Transverse colon (tissue), 4 donors: Measurements from ENCODE around the gene EDN3. TPM values are rescaled to one million over a fixed set of nuclear protein-coding genes. Genes with fewer than 3 reads are reported as not detected.

ENCODE experiments used
- DNase-seq: peaks from one replicate; pipeline ENCODE4 v3.0.0-alpha.2; 2019
- H3K27ac ChIP-seq, 4 donors: fragments of 200-600 bp; sonication (generic); 2 replicates each; pipeline ENCODE4 v1.5.1; 2016 to 2018; ENCODE audit warnings: inconsistent platforms in 4 of 4
- H3K27me3 ChIP-seq: fragments of 200-600 bp; sonication (generic); 2 replicates; pipeline ENCODE4 v1.5.1; 2017; ENCODE audit warnings: inconsistent platforms
- H3K36me3 ChIP-seq, 4 donors: fragments of 200-600 bp; sonication (generic); 2 replicates each; pipeline ENCODE4 v1.5.1; 2017 to 2019; ENCODE audit warnings: inconsistent platforms in 4 of 4
- H3K4me1 ChIP-seq, 4 donors: fragments of 200-600 bp; sonication (generic); 2 replicates each; pipeline ENCODE4 v1.5.1; 2017 to 2020; ENCODE audit warnings: inconsistent platforms in 4 of 4
- H3K4me3 ChIP-seq, 4 donors: fragments of 200-600 bp; sonication (generic); 1 replicate in 1 of 4; 2 replicates in 3 of 4; pipeline versions ENCODE4 v1.5.1 to v1.6.1; 2017 to 2019; ENCODE audit warnings: inconsistent platforms in 4 of 4
- H3K9me3 ChIP-seq, 2 donors: fragments of 200-600 bp; sonication (generic); 2 replicates each; pipeline ENCODE4 v1.5.1; 2017 to 2019; ENCODE audit warnings: inconsistent platforms in 2 of 2
- EP300 ChIP-seq: sonication (generic); formaldehyde crosslinking; IDR thresholded peaks from one replicate; pipeline ENCODE4 v1.6.1; 2017; ENCODE audit warnings: antibody characterized with exemption, low read depth
- POLR2A ChIP-seq: fragments of 450-650 bp; IDR thresholded peaks from one replicate; pipeline ENCODE4 v1.6.1; 2016; ENCODE audit warnings: antibody characterized with exemption, mild to moderate bottlenecking, moderate library complexity
- POLR2AphosphoS5 ChIP-seq, 3 donors: sonication (generic); formaldehyde crosslinking; IDR thresholded peaks; one replicate each; pipeline ENCODE4 v1.6.1; 2016; ENCODE audit warnings: antibody characterized with exemption in 3 of 3
- WGBS, 2 donors: methylation state at CpG; one replicate each; pipeline ENCODE4 v1.1.5; 2018; ENCODE audit warnings: low coverage in 1 of 2; 5-methylcytosine and 5-hydroxymethylcytosine counted together
- in situ Hi-C, 4 donors: fragments of 200-750 bp; cut with MboI; loops; one replicate each; pipeline versions ENCODE4 v1.15.0 to v1.15.1; 2017; ENCODE audit warnings: low sequenced_read_pairs in 3 of 4, low pct_ligation_motif_present in 1 of 4, low pct_unique_long_range_greater_than_20kb in 1 of 4
- intact Hi-C: fragments of 100-400 bp; cut with DNase I; formaldehyde crosslinking; loops from one replicate; pipeline ENCODE4 v1.15.1; 2023; ENCODE audit warnings: low total_unique reads
- total RNA-seq, 4 donors: library from RNA; depleted of rRNA; stranded (reverse); fragments of >200 nt; gene quantifications; one replicate each; pipeline ENCODE4 v1.1.0, GENCODE V29; 2016
- TF ChIP-seq, protein P1 (sequence below), 5 experiments: fragments of 200-600 bp in 3 of 5; fragments of 450-650 bp in 2 of 5; sonication (generic) in 3 of 5; IDR thresholded peaks; 1 replicate in 2 of 5; 2 replicates in 3 of 5; pipeline ENCODE4 v1.5.1; 2016 to 2017; ENCODE audit warnings: antibody characterized with exemption in 5 of 5, inconsistent platforms in 3 of 5, mild to moderate bottlenecking in 2 of 5, moderate library complexity in 1 of 5

EDN3 gene, protein sequence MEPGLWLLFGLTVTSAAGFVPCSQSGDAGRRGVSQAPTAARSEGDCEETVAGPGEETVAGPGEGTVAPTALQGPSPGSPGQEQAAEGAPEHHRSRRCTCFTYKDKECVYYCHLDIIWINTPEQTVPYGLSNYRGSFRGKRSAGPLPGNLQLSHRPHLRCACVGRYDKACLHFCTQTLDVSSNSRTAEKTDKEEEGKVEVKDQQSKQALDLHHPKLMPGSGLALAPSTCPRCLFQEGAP
- total RNA-seq = 100 to 1,000 TPM in 1 of 4 donors, 10 to 100 TPM in 3; 13.1 to 127 (median 76.8) TPM

DNA sequence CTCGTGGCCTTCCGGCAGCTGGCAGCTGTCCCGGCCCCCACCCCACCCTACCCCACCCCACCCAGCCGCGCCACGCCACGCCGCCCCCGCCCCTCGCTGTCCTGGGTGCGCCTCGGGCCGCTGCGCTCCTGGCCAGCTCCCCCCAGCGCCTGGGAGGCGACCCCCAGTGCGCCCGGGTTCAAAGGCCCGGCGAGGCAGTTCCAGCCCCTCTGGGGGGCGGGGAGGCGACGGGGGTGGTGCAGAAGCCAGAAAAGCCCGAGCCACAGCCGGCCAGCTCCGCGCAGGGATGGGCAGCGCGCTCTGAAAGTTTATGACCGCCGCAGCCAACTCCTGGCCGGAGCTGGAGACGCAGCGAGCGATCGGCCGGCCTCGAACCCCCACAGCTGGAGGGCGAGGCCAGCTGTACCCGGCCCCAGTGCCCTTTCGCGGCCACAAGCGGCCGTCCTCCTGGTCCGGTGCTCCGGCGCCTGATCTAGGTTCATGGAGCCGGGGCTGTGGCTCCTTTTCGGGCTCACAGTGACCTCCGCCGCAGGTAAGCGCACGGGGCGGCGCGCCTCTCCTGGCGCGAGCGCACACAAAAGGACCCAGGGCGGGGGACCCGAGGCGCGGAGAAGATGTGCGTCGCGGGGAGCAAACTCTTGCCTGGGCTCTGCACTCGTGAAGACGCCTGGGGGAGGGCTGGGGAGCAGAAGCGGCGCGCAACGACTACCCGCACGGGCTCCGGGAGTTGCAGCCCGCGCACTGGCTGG lies at the start of gene EDN3:
EDN3 (plus strand) TSS at position 279 of the 749 bp plus-strand sequence; CDS start at position 481, 202 bp downstream.
- no peaks in the 10 kb centered on the region for H3K9me3 ChIP-seq
- H3K27ac ChIP-seq = peak within 1 kb of the TSS; percentile 71 to 86 (median 80)
- peak; percentile 60 for DNase-seq
- H3K4me3 ChIP-seq = peak within 1 kb of the TSS in 3 of 4 donors; percentile 40 to 62 (median 49)
- H3K27me3 ChIP-seq = peaks cover 40% of the 10 kb centered on the region
- in situ Hi-C loops = no loop called here
- H3K4me1 ChIP-seq = peaks cover 0 to 15% (median 14%) of the 10 kb centered on the region in 4 donors
- intact Hi-C loops = no loop called here
- H3K36me3 ChIP-seq = no peaks in the 10 kb centered on the region
- 8% methylated on average over 38 of the region's 77 CpGs; no CpG with 5 or more reads in 1 of the 2 donors for WGBS, 2 donors
- TF ChIP-seq, protein P1, sequence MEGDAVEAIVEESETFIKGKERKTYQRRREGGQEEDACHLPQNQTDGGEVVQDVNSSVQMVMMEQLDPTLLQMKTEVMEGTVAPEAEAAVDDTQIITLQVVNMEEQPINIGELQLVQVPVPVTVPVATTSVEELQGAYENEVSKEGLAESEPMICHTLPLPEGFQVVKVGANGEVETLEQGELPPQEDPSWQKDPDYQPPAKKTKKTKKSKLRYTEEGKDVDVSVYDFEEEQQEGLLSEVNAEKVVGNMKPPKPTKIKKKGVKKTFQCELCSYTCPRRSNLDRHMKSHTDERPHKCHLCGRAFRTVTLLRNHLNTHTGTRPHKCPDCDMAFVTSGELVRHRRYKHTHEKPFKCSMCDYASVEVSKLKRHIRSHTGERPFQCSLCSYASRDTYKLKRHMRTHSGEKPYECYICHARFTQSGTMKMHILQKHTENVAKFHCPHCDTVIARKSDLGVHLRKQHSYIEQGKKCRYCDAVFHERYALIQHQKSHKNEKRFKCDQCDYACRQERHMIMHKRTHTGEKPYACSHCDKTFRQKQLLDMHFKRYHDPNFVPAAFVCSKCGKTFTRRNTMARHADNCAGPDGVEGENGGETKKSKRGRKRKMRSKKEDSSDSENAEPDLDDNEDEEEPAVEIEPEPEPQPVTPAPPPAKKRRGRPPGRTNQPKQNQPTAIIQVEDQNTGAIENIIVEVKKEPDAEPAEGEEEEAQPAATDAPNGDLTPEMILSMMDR (IDR thresholded peaks at IDR 0.05) = no peak
- TF ChIP-seq POLR2A = no peak
- no peak for TF ChIP-seq EP300
- no peak for TF ChIP-seq POLR2AphosphoS5 (IDR thresholded peaks at IDR 0.05)

DNA sequence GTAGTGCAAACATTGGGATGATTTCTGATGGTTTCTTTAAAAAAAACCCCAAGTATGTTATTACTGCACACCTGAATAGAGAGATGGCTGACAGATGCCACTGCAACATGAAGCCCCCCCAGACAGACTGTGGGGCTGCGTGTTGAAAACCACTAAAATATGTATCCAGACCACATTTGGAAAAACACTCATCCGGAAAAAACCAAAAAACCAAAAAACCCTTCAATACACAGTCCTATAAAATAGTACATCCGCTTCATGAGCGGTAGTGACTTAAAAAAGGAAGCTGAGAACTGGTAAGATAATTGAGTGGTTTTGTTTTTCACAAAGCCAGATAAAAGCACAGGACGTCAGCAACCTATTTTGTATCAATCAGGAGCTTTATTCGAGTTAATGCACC lies 47.1 kb upstream of the EDN3 start:
- no peak for DNase-seq
- Histone ChIP-seq H3K9me3 (no peaks in the 10 kb centered on the region), H3K4me3 (no peak overlapping the region), H3K27ac (peak overlapping the region in 1 of 4 donors; percentile 43), H3K27me3 (peaks cover 45% of the 10 kb centered on the region), H3K4me1 (no peaks in the 10 kb centered on the region), H3K36me3 (no peaks in the 10 kb centered on the region)
- no peak for TF ChIP-seq POLR2A
- intact Hi-C loops = no loop called here
- WGBS, 2 donors = 58 to 85% methylated on average over 6 of the region's 6 CpGs
- in situ Hi-C loops = no loop called here

DNA sequence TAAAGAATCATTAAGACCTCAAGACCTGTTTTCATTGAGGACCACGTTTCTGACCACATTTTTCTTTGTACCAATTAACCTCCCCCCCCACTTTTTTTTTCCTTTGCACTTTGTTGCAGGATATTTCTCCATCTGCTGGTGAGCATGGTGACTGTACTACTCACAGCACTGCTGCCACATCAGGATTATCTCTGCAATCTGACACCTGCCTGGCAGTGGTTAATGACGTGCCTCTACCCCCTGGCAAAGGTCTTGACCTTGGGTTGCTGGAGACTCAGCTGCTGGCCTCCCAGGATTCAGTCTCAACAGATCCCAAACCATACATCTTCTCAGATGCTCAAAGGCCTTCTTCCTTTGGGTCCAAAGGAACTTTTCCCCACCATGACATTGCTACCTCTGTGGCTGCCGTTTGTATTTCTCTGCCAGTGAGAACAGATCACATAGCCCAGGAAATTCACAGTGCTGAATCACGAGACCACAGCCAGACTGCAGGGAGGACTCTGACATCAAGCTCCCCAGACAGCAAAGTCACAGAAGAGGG lies 46.6 kb upstream of the EDN3 start:
- H3K27ac ChIP-seq = peak overlapping the region in 1 of 4 donors; percentile 34

DNA sequence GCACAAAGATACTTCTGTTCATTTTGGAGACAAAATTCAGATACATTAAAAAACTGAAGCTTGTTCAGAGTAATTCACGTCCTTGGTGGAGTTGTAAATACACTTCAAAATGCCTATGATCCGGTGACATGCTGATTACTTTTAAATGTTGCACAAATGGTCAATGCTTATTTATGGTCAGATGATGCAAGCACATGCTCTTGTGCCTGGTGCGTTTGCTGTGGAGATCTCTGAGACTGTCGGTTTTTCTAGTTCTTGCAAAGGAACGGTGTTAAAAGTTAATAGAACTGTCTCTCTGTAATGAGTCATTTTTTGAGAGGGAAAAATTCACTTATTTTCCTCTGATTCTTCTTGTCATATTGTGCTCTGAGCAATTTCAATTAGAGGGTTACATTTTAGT lies 45.2 kb upstream of the EDN3 start:
- intact Hi-C loops = no loop called here
- Histone ChIP-seq H3K27me3 (peaks cover 37% of the 10 kb centered on the region), H3K27ac (no peak overlapping the region), H3K4me1 (no peaks in the 10 kb centered on the region), H3K9me3 (no peaks in the 10 kb centered on the region), H3K4me3 (no peak overlapping the region), H3K36me3 (no peaks in the 10 kb centered on the region)
- no peak for DNase-seq
- 70 to 73% methylated on average over 5 of the region's 5 CpGs for WGBS, 2 donors
- TF ChIP-seq POLR2A (no peak), POLR2AphosphoS5 (IDR thresholded peaks at IDR 0.05) (no peak), EP300 (no peak)
- TF ChIP-seq, protein P1 (IDR thresholded peaks at IDR 0.05) = no peak
- in situ Hi-C loops = no loop called here

More for the DNA sequence above, 46.6 kb upstream of the EDN3 start:
- Histone ChIP-seq H3K27me3 (peaks cover 45% of the 10 kb centered on the region), H3K9me3 (no peaks in the 10 kb centered on the region), H3K36me3 (no peaks in the 10 kb centered on the region), H3K4me1 (no peaks in the 10 kb centered on the region), H3K4me3 (no peak overlapping the region)
- intact Hi-C loops (no loop called here), in situ Hi-C loops (no loop called here)
- TF ChIP-seq, protein P1 (IDR thresholded peaks at IDR 0.05) = no peak
- TF ChIP-seq EP300 = no peak
- no peak for TF ChIP-seq POLR2AphosphoS5 (IDR thresholded peaks at IDR 0.05)
- TF ChIP-seq POLR2A = no peak
- peak; percentile 12 for DNase-seq
- WGBS, 2 donors = 0 to 26% methylated on average over 1 to 4 of the region's 4 CpGs
